ENCODE measurements around the gene HNMT. TPM values are rescaled to one million over a fixed set of nuclear protein-coding genes. Genes with fewer than 3 reads are reported as not detected.

HNMT gene
- total RNA-seq, 4 donors from 2014 or later, result 7.6 to 21.5 (median 8.8) TPM

GRCh38 chr2:137940154-137940553, 24.1 kb upstream of the HNMT start:
- no peaks in the 10 kb centered on the region for H3K27me3 ChIP-seq

GRCh38 chr2:137942037-137942832, 22.0 kb upstream of the HNMT start:
- H3K4me3 ChIP-seq, result no peak overlapping the region
- H3K27ac ChIP-seq, result no peak overlapping the region
- H3K4me1 ChIP-seq, result no peaks in the 10 kb centered on the region
- ATAC-seq, result no peak
- no peak for TF ChIP-seq CTCF (IDR thresholded peaks at IDR 0.05 in 4 of 5, conservative IDR thresholded peaks at IDR 0.05 in 1 of 5)
- TF ChIP-seq POLR2A (IDR thresholded peaks at IDR 0.05), result no peak
- in situ Hi-C loops (cut with MboI; ENCODE audit: low sequenced_read_pairs in 4 of 4) (no loop called here), intact Hi-C loops (cut with DNase I; ENCODE audit: low total_unique reads) (no loop called here)
- H3K9me3 ChIP-seq, result no peaks in the 10 kb centered on the region
- no peak for DNase-seq
- no peaks in the 10 kb centered on the region for H3K27me3 ChIP-seq
- no peaks in the 10 kb centered on the region for H3K36me3 ChIP-seq

More at GRCh38 chr2:137940154-137940553, 24.1 kb upstream of the HNMT start:
- Histone ChIP-seq H3K27ac (no peak overlapping the region), H3K4me1 (no peaks in the 10 kb centered on the region), H3K9me3 (no peaks in the 10 kb centered on the region), H3K36me3 (no peaks in the 10 kb centered on the region), H3K4me3 (no peak overlapping the region)
- TF ChIP-seq CTCF (IDR thresholded peaks at IDR 0.05 in 4 of 5, conservative IDR thresholded peaks at IDR 0.05 in 1 of 5), result no peak
- TF ChIP-seq POLR2A (IDR thresholded peaks at IDR 0.05), result no peak
- in situ Hi-C loops (cut with MboI; ENCODE audit: low sequenced_read_pairs in 4 of 4) (no loop called here), intact Hi-C loops (cut with DNase I; ENCODE audit: low total_unique reads) (no loop called here)
- DNase-seq, result no peak
- ATAC-seq, result no peak

- no peak overlapping the region for H3K27ac ChIP-seq
- DNase-seq (no peak), ATAC-seq (no peak)
- no peaks in the 10 kb centered on the region for H3K36me3 ChIP-seq
- in situ Hi-C loops (cut with MboI; ENCODE audit: low sequenced_read_pairs in 4 of 4) (no loop called here), intact Hi-C loops (cut with DNase I; ENCODE audit: low total_unique reads) (no loop called here)
- H3K4me3 ChIP-seq, result no peak overlapping the region
- no peaks in the 10 kb centered on the region for H3K27me3 ChIP-seq
- TF ChIP-seq POLR2A (IDR thresholded peaks at IDR 0.05) (no peak), CTCF (IDR thresholded peaks at IDR 0.05 in 4 of 5, conservative IDR thresholded peaks at IDR 0.05 in 1 of 5) (no peak)
- no peaks in the 10 kb centered on the region for H3K9me3 ChIP-seq
- H3K4me1 ChIP-seq, result no peaks in the 10 kb centered on the region
Measured at GRCh38 chr2:137942833-137943677, 21.2 kb upstream of the HNMT start.

GRCh38 chr2:137943678-137944347, 20.5 kb upstream of the HNMT start:
- Histone ChIP-seq H3K4me1 (no peaks in the 10 kb centered on the region), H3K4me3 (no peak overlapping the region), H3K27ac (no peak overlapping the region), H3K36me3 (no peaks in the 10 kb centered on the region), H3K9me3 (no peaks in the 10 kb centered on the region), H3K27me3 (no peaks in the 10 kb centered on the region)
- intact Hi-C loops (cut with DNase I; ENCODE audit: low total_unique reads) (no loop called here), in situ Hi-C loops (cut with MboI; ENCODE audit: low sequenced_read_pairs in 4 of 4) (no loop called here)
- ATAC-seq, result no peak
- TF ChIP-seq CTCF (IDR thresholded peaks at IDR 0.05 in 4 of 5, conservative IDR thresholded peaks at IDR 0.05 in 1 of 5), result no peak
- no peak for DNase-seq

Measured in gastrocnemius medialis (tissue), 4 donors.